ENCODE results near the gene C1QTNF4. TPM values are rescaled to one million over a fixed set of nuclear protein-coding genes. Genes with fewer than 3 reads are reported as not detected.
"Not testable (repeated sequence)": the region's sequence is repeated elsewhere in the genome, so short reads cannot be mapped to it uniquely, and the experiment has no call there.

The C1QTNF4 gene
- total and polyA plus RNA-seq, 9 donors, result 8.4 to 16.8 (median 10.2) TPM

GRCh38 chr11:47557004-47557403, 37.2 kb downstream of the C1QTNF4 start:
- not testable (repeated sequence) for H3K27me3 ChIP-seq (ENCODE audit: control insufficient read depth, insufficient read depth, low read length); DNase-seq; H3K9me3 ChIP-seq (replicated peaks; ENCODE audit: control insufficient read depth, low read depth, low read length); H3K27ac ChIP-seq (ENCODE audit: low read length); H3K4me1 ChIP-seq (ENCODE audit: control insufficient read depth, insufficient read depth, low read length); H3K4me3 ChIP-seq (ENCODE audit: low read length); H3K36me3 ChIP-seq (ENCODE audit: control insufficient read depth, insufficient read depth, low read length)
- 100% methylated on average over 3 of the region's 12 CpGs for WGBS (ENCODE audit: insufficient coverage)

DNA sequence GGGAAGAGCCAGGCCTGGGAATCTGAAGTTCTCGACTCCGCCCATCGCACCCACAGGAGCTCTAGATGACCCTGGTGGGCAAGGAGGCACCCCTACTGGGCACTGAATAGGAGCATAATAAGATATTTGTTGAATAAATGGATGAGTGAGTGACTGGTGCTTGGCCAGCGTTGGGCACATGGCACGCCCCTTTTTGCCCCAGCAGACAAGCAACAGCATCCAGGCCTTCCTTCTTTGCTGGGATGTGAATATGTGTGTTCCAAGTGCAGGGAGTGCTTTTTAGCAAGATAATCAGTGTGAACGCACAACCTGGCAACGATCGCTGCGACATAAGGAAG, 40.8 kb downstream of the C1QTNF4 start:
- H3K4me1 ChIP-seq (ENCODE audit: control insufficient read depth, insufficient read depth, low read length), result peaks cover 16% of the 10 kb centered on the region
- no CpG with 5 or more reads among the region's 9 CpGs for WGBS (ENCODE audit: insufficient coverage)
- H3K36me3 ChIP-seq (ENCODE audit: control insufficient read depth, insufficient read depth, low read length), result no peaks in the 10 kb centered on the region

DNA sequence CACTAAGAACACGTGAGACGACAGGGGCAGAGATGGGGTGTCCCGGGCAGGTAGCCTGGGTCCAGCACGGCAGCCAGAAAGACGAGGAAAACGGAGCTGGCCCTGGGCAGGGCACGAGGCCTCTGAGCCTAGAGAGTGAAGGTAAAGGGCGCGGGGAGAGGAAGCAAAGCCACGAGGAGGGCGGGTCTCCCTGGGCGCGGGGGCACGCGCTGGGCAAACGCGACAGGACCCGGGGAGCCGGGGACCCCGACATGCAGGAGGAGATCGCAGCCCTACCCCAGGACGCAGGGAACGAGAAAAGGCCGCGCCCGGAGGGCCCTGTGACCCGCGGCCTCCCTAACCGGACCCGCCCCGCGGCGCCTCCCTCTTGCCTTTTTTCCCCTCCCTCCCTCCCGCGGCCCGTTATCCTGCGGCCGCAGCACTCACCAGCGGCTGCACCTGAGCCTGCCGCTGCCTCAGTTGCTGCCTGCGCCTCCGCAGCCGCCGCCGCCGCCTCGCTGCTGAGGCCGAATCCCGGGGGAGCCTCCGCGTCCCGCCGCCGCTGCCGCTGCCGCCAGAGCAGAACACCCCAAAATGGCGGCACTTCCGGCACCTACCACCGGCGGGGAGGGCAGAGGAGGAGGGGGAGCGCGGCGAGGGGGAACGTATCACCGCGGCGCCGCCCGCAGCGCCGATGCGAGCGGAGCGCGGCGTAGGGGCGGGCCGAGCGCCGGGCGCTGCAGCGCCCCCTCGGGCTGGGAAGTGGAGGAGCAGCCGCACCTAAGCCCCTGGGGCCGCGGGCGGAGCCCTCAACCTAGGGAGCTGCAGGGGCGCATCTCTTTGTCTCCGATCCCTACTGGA, 41.4 kb downstream of the C1QTNF4 start, which contains the start of gene CELF1:
TSS of gene CELF1 (minus strand) at position 567 of the 840 bp plus-strand sequence. CDS start 53,609 bp downstream, outside the sequence.
- Histone ChIP-seq H3K4me3 (ENCODE audit: low read length) (peak within 1 kb of the TSS; percentile 97), H3K9me3 (replicated peaks; ENCODE audit: control insufficient read depth, low read depth, low read length) (no peaks in the 10 kb centered on the region), H3K27me3 (ENCODE audit: control insufficient read depth, insufficient read depth, low read length) (no peaks in the 10 kb centered on the region), H3K4me1 (ENCODE audit: control insufficient read depth, insufficient read depth, low read length) (peaks cover 16% of the 10 kb centered on the region), H3K36me3 (ENCODE audit: control insufficient read depth, insufficient read depth, low read length) (no peaks in the 10 kb centered on the region), H3K27ac (ENCODE audit: low read length) (peak within 1 kb of the TSS; percentile 96)
- peak; percentile 96 for DNase-seq
- WGBS (ENCODE audit: insufficient coverage), result under 1% methylated on average over 89 of the region's 89 CpGs

More for the DNA sequence above, 40.8 kb downstream of the C1QTNF4 start:
- H3K9me3 ChIP-seq (replicated peaks; ENCODE audit: control insufficient read depth, low read depth, low read length), result no peaks in the 10 kb centered on the region
- peak; percentile 68 for DNase-seq
- peak overlapping the region; percentile 89 for H3K27ac ChIP-seq (ENCODE audit: low read length)
- H3K4me3 ChIP-seq (ENCODE audit: low read length), result peak overlapping the region; percentile 97
- H3K27me3 ChIP-seq (ENCODE audit: control insufficient read depth, insufficient read depth, low read length), result no peaks in the 10 kb centered on the region

GRCh38 chr11:47552056-47552565, 42.1 kb downstream of the C1QTNF4 start:
- no peaks in the 10 kb centered on the region for H3K27me3 ChIP-seq (ENCODE audit: control insufficient read depth, insufficient read depth, low read length)
- peaks cover 16% of the 10 kb centered on the region for H3K4me1 ChIP-seq (ENCODE audit: control insufficient read depth, insufficient read depth, low read length)
- H3K9me3 ChIP-seq (replicated peaks; ENCODE audit: control insufficient read depth, low read depth, low read length), result no peaks in the 10 kb centered on the region
- H3K27ac ChIP-seq (ENCODE audit: low read length), result peak overlapping the region; percentile 96
- H3K4me3 ChIP-seq (ENCODE audit: low read length), result peak overlapping the region; percentile 97
- DNase-seq, result peak; percentile 37
- H3K36me3 ChIP-seq (ENCODE audit: control insufficient read depth, insufficient read depth, low read length), result no peaks in the 10 kb centered on the region
- under 1% methylated on average over 17 of the region's 22 CpGs for WGBS (ENCODE audit: insufficient coverage)

- peak; percentile 35 for DNase-seq
- peaks cover 16% of the 10 kb centered on the region for H3K4me1 ChIP-seq (ENCODE audit: control insufficient read depth, insufficient read depth, low read length)
- no peaks in the 10 kb centered on the region for H3K9me3 ChIP-seq (replicated peaks; ENCODE audit: control insufficient read depth, low read depth, low read length)
- no peak overlapping the region for H3K4me3 ChIP-seq (ENCODE audit: low read length)
- H3K36me3 ChIP-seq (ENCODE audit: control insufficient read depth, insufficient read depth, low read length), result no peaks in the 10 kb centered on the region
- peak overlapping the region; percentile 1 for H3K27ac ChIP-seq (ENCODE audit: low read length)
- no peaks in the 10 kb centered on the region for H3K27me3 ChIP-seq (ENCODE audit: control insufficient read depth, insufficient read depth, low read length)
These were observed 43.1 kb downstream of the C1QTNF4 start for GRCh38 chr11:47551086-47551485.

GRCh38 chr11:47550288-47551047, 43.7 kb downstream of the C1QTNF4 start:
- no peaks in the 10 kb centered on the region for H3K9me3 ChIP-seq (replicated peaks; ENCODE audit: control insufficient read depth, low read depth, low read length)
- H3K27me3 ChIP-seq (ENCODE audit: control insufficient read depth, insufficient read depth, low read length), result no peaks in the 10 kb centered on the region
- H3K36me3 ChIP-seq (ENCODE audit: control insufficient read depth, insufficient read depth, low read length), result no peaks in the 10 kb centered on the region
- 97% methylated on average over 4 of the region's 10 CpGs for WGBS (ENCODE audit: insufficient coverage)
- no peak for DNase-seq
- no peak overlapping the region for H3K27ac ChIP-seq (ENCODE audit: low read length)
- peaks cover 16% of the 10 kb centered on the region for H3K4me1 ChIP-seq (ENCODE audit: control insufficient read depth, insufficient read depth, low read length)
- no peak overlapping the region for H3K4me3 ChIP-seq (ENCODE audit: low read length)

DNA sequence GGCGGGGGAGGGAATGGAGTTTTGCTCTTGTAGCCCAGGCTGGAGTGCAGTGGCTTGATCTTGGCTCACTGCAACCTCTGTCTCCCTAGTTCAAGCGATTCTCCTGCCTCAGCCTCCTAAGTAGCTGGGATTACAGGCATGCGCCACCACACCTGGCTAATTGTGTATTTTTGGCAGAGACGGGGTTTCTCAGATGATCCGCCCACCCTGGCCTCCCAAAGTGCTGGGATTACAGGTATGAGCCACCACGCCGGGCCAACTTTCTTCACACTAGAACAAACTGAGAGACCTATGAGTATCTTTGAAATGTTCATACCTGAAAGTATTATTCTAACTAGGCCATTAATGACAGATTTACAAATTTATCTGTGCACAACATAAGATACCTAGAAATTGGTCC, 47.9 kb downstream of the C1QTNF4 start:
- not testable (repeated sequence) for H3K36me3 ChIP-seq (ENCODE audit: control insufficient read depth, insufficient read depth, low read length); DNase-seq; H3K27ac ChIP-seq (ENCODE audit: low read length); H3K9me3 ChIP-seq (replicated peaks; ENCODE audit: control insufficient read depth, low read depth, low read length); H3K4me1 ChIP-seq (ENCODE audit: control insufficient read depth, insufficient read depth, low read length); H3K27me3 ChIP-seq (ENCODE audit: control insufficient read depth, insufficient read depth, low read length); H3K4me3 ChIP-seq (ENCODE audit: low read length)
- WGBS (ENCODE audit: insufficient coverage), result 100% methylated on average over 3 of the region's 7 CpGs

GRCh38 chr11:47545298-47545697, 48.9 kb downstream of the C1QTNF4 start:
- H3K4me3 ChIP-seq (ENCODE audit: low read length), result no peak overlapping the region
- WGBS (ENCODE audit: insufficient coverage), result no CpG with 5 or more reads among the region's 6 CpGs
- no peaks in the 10 kb centered on the region for H3K27me3 ChIP-seq (ENCODE audit: control insufficient read depth, insufficient read depth, low read length)
- H3K4me1 ChIP-seq (ENCODE audit: control insufficient read depth, insufficient read depth, low read length), result peaks cover 2% of the 10 kb centered on the region
- no peak for DNase-seq
- H3K27ac ChIP-seq (ENCODE audit: low read length), result no peak overlapping the region
- no peaks in the 10 kb centered on the region for H3K36me3 ChIP-seq (ENCODE audit: control insufficient read depth, insufficient read depth, low read length)
- no peaks in the 10 kb centered on the region for H3K9me3 ChIP-seq (replicated peaks; ENCODE audit: control insufficient read depth, low read depth, low read length)

GRCh38 chr11:47541070-47541469, 53.1 kb downstream of the C1QTNF4 start:
- 100% methylated on average over 1 of the region's 2 CpGs for WGBS (ENCODE audit: insufficient coverage)
- Histone ChIP-seq H3K4me1 (ENCODE audit: control insufficient read depth, insufficient read depth, low read length) (peaks cover 7% of the 10 kb centered on the region), H3K36me3 (ENCODE audit: control insufficient read depth, insufficient read depth, low read length) (peaks cover under 1% of the 10 kb centered on the region), H3K27me3 (ENCODE audit: control insufficient read depth, insufficient read depth, low read length) (no peaks in the 10 kb centered on the region), H3K27ac (ENCODE audit: low read length) (no peak overlapping the region), H3K9me3 (replicated peaks; ENCODE audit: control insufficient read depth, low read depth, low read length) (no peaks in the 10 kb centered on the region), H3K4me3 (ENCODE audit: low read length) (no peak overlapping the region)
- DNase-seq, result no peak

- Histone ChIP-seq H3K4me3 (ENCODE audit: low read length) (no peak overlapping the region), H3K36me3 (ENCODE audit: control insufficient read depth, insufficient read depth, low read length) (peaks cover 3% of the 10 kb centered on the region), H3K27me3 (ENCODE audit: control insufficient read depth, insufficient read depth, low read length) (no peaks in the 10 kb centered on the region), H3K4me1 (ENCODE audit: control insufficient read depth, insufficient read depth, low read length) (peaks cover 7% of the 10 kb centered on the region), H3K27ac (ENCODE audit: low read length) (no peak overlapping the region), H3K9me3 (replicated peaks; ENCODE audit: control insufficient read depth, low read depth, low read length) (no peaks in the 10 kb centered on the region)
- DNase-seq, result no peak
- WGBS (ENCODE audit: insufficient coverage), result no CpG with 5 or more reads among the region's 2 CpGs
These were observed 54.6 kb downstream of the C1QTNF4 start for GRCh38 chr11:47539681-47540039.
